Measurements from ENCODE around the gene SPATA17.

- TF ChIP-seq CTCF (IDR thresholded peaks at IDR 0.05): no peak
- TF ChIP-seq EP300 (IDR thresholded peaks at IDR 0.05): no peak
These were observed 30.3 kb downstream of the SPATA17 start for GRCh38 chr1:217661407-217661806.
